Tibial nerve (tissue), 4 donors: ENCODE results near the gene MTG2.

ENCODE experiments used
- EP300 ChIP-seq, 2 donors: sonication (generic); formaldehyde crosslinking; IDR thresholded peaks; one replicate each; pipeline ENCODE4 v1.6.1; 2017; ENCODE audit warnings: antibody characterized with exemption in 2 of 2, mild to moderate bottlenecking in 1 of 2
- POLR2A ChIP-seq, 2 donors: fragments of 450-650 bp; IDR thresholded peaks; one replicate each; pipeline ENCODE4 v1.6.1; 2017; ENCODE audit warnings: antibody characterized with exemption in 2 of 2, mild to moderate bottlenecking in 2 of 2, moderate library complexity in 2 of 2
- TF ChIP-seq, protein P1 (sequence below), 5 experiments: fragments of 200-600 bp in 3 of 5; fragments of 450-650 bp in 2 of 5; sonication (generic) in 3 of 5; IDR thresholded peaks; one replicate each; pipeline ENCODE4 v1.5.1; 2016 to 2019; ENCODE audit warnings: antibody characterized with exemption in 5 of 5, mild to moderate bottlenecking in 3 of 5, moderate library complexity in 2 of 5

DNA sequence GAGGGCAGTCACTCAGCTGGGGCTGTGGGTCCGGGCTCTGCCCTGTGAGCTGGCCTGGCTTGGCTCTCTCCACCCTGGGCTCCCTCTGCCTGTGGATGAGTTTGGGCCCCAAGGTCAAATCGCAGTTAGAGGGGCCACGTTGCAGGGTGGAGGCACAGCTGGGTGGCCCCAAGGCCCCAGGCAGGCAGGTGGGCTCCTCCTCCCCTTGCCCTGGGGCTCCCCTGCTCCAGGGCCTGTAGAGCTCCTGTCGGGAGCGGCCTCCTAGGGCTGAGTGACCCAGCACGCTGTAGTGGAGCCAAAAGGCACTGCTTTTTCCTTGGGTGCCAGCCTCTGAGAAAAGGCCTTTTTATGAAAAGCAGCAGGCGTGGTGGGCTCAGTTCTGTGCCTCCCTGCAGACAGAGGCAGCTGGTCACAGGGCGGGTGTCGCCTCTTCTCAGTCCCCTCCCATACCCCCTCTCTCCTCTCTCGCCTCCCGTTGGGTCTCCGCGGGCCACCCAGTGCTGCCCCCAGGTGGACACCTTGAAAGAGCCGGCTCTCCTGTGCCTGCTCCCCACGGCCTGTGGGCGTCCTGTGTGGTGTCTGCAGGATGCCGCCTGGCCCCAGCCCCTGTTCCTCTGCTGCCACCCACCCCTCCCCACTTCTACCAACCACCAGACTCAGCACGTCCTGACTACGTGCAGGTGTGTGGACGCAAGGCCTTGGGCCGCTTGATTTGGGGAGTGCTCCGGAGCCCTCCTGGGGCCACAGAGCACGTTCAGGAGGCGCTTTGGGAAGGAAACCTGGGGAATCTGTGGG is 26.0 kb upstream of the MTG2 start:
- TF ChIP-seq, protein P1, sequence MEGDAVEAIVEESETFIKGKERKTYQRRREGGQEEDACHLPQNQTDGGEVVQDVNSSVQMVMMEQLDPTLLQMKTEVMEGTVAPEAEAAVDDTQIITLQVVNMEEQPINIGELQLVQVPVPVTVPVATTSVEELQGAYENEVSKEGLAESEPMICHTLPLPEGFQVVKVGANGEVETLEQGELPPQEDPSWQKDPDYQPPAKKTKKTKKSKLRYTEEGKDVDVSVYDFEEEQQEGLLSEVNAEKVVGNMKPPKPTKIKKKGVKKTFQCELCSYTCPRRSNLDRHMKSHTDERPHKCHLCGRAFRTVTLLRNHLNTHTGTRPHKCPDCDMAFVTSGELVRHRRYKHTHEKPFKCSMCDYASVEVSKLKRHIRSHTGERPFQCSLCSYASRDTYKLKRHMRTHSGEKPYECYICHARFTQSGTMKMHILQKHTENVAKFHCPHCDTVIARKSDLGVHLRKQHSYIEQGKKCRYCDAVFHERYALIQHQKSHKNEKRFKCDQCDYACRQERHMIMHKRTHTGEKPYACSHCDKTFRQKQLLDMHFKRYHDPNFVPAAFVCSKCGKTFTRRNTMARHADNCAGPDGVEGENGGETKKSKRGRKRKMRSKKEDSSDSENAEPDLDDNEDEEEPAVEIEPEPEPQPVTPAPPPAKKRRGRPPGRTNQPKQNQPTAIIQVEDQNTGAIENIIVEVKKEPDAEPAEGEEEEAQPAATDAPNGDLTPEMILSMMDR (IDR thresholded peaks at IDR 0.05), result peak; percentile 52 to 65 (median 59)
- TF ChIP-seq EP300 (IDR thresholded peaks at IDR 0.05) (no peak), POLR2A (IDR thresholded peaks at IDR 0.05) (no peak)
